Adipose tissue (tissue), 3 donors: ENCODE data around the gene PRTG. TPM values are rescaled to one million over a fixed set of nuclear protein-coding genes. Genes with fewer than 3 reads are reported as not detected.
"Not testable (repeated sequence)": the region's sequence is repeated elsewhere in the genome, so short reads cannot be mapped to it uniquely, and the experiment has no call there.

ENCODE experiments used
- H3K27ac ChIP-seq: one replicate; pipeline ENCODE4 v1.5.1; 2013; ENCODE audit warnings: low read depth, low read length
- WGBS, 3 donors: extraction: QIAGEN DNeasy Blood & Tissue Kit; methylation state at CpG; one replicate each; pipeline ENCODE4 v1.1.7; 2013; 5-methylcytosine and 5-hydroxymethylcytosine counted together
- polyA plus RNA-seq, 3 donors: library from polyadenylated mRNA; stranded (reverse); fragments of 200-250 nt; gene quantifications; one replicate each; pipeline ENCODE4 v1.2.3, GENCODE V29; 2013
- donor health status: healthy with polysubstance abuse.
- donor health status: Bipolar disorder and iron deficiency.
- donor health status: healthy.

The PRTG gene
- polyA plus RNA-seq, 3 donors = 0.13 to 0.52 (median 0.22) TPM

- WGBS, 3 donors = 86 to 97% (median 96%) methylated on average over 5 of the region's 5 CpGs
- no peak overlapping the region for H3K27ac ChIP-seq
Measured at GRCh38 chr15:55606214-55606613, 136.7 kb downstream of the PRTG start.

- WGBS, 3 donors = 77 to 93% (median 89%) methylated on average over 5 of the region's 5 CpGs
- no peak overlapping the region for H3K27ac ChIP-seq
Measured at GRCh38 chr15:55601374-55601773, 141.6 kb downstream of the PRTG start.

- H3K27ac ChIP-seq = no peak overlapping the region
- 79 to 86% (median 84%) methylated on average over 3 of the region's 3 CpGs for WGBS, 3 donors
Measured at GRCh38 chr15:55599439-55599838, 143.5 kb downstream of the PRTG start.

- H3K27ac ChIP-seq = not testable (repeated sequence)
- WGBS, 3 donors = 97 to 100% (median 97%) methylated on average over 1 of the region's 1 CpG
Measured at GRCh38 chr15:55593019-55593418, 149.9 kb downstream of the PRTG start.

- 73 to 77% (median 73%) methylated on average over 3 of the region's 3 CpGs for WGBS, 3 donors
- no peak overlapping the region for H3K27ac ChIP-seq
Measured at GRCh38 chr15:55590788-55591187, 152.2 kb downstream of the PRTG start.

GRCh38 chr15:55589287-55589686, 153.7 kb downstream of the PRTG start:
- WGBS, 3 donors = 89 to 95% (median 93%) methylated on average over 10 of the region's 10 CpGs
- H3K27ac ChIP-seq = no peak overlapping the region

GRCh38 chr15:55588815-55589115, 154.2 kb downstream of the PRTG start:
- no peak overlapping the region for H3K27ac ChIP-seq
- 8 to 10% (median 9%) methylated on average over 19 of the region's 19 CpGs for WGBS, 3 donors

GRCh38 chr15:55588070-55588814, 154.7 kb downstream of the PRTG start, which contains the start of gene PYGO1:
TSS of gene PYGO1 (minus strand) at chr15:55588345. CDS start at chr15:55587883, 462 bp downstream.
- H3K27ac ChIP-seq = no peak within 1 kb of the TSS
- 0 to 1% (median 1%) methylated on average over 50 to 107 of the region's 107 CpGs for WGBS, 3 donors

GRCh38 chr15:55587321-55588069, 155.5 kb downstream of the PRTG start:
- 4 to 5% (median 5%) methylated on average over 58 to 65 of the region's 65 CpGs for WGBS, 3 donors

GRCh38 chr15:55586808-55587207, 156.1 kb downstream of the PRTG start:
- WGBS, 3 donors = 74 to 79% (median 76%) methylated on average over 3 of the region's 3 CpGs
- H3K27ac ChIP-seq = no peak overlapping the region

More at GRCh38 chr15:55587321-55588069, 155.5 kb downstream of the PRTG start:
- H3K27ac ChIP-seq = no peak overlapping the region

GRCh38 chr15:55576943-55577342, 166.0 kb downstream of the PRTG start:
- 72 to 88% (median 86%) methylated on average over 6 of the region's 6 CpGs for WGBS, 3 donors
- no peak overlapping the region for H3K27ac ChIP-seq

- H3K27ac ChIP-seq = no peak overlapping the region
- 67 to 95% (median 91%) methylated on average over 2 of the region's 2 CpGs for WGBS, 3 donors
Measured at GRCh38 chr15:55574096-55574495, 168.9 kb downstream of the PRTG start.

- no peak overlapping the region for H3K27ac ChIP-seq
Measured at GRCh38 chr15:55573224-55573623, 169.7 kb downstream of the PRTG start.

GRCh38 chr15:55564347-55565145, 178.4 kb downstream of the PRTG start:
- WGBS, 3 donors = 90 to 98% (median 95%) methylated on average over 2 of the region's 2 CpGs
- H3K27ac ChIP-seq = no peak overlapping the region

- H3K27ac ChIP-seq = no peak overlapping the region
- WGBS, 3 donors = 80 to 85% (median 82%) methylated on average over 3 of the region's 3 CpGs
Measured at GRCh38 chr15:55562601-55563000, 180.4 kb downstream of the PRTG start.
